K562 (cell line): ENCODE measurements around the gene SETDB2.

Experiments used
- EHMT2 ChIP-seq: fragments of 450-650 bp; IDR thresholded peaks from 2 replicates; pipeline ENCODE4 v1.6.1; 2018; ENCODE audit warnings: antibody characterized with exemption
- ETV6 ChIP-seq, 3 experiments: fragments of 150-350 bp in 1 of 3; sonication (generic) in 1 of 3; formaldehyde crosslinking in 1 of 3; IDR thresholded peaks; 2 replicates each; pipeline versions ENCODE4 v1.6.1 to v1.8.0; 2014 to 2022; ENCODE audit warnings: borderline replicate concordance in 2 of 3, low read depth in 2 of 3, antibody characterized with exemption in 1 of 3, low read length in 1 of 3, mild to moderate bottlenecking in 1 of 3, missing genetic modification reagents in 1 of 3
- TAF1 ChIP-seq: IDR thresholded peaks from 2 replicates; pipeline ENCODE4 v1.6.1; 2011; ENCODE audit warnings: mild to moderate bottlenecking, low read length, moderate library complexity; ENCODE audit not compliant: insufficient read depth, control insufficient read depth, severe bottlenecking; ENCODE audit errors: extremely low read depth
- TEAD4 ChIP-seq, 2 experiments: sonication (generic) in 1 of 2; formaldehyde crosslinking in 1 of 2; IDR thresholded peaks; 2 replicates each; pipeline versions ENCODE4 v1.6.1 to v1.8.0; 2012 to 2022; ENCODE audit warnings: borderline replicate concordance in 1 of 2, inconsistent platforms in 1 of 2, low read length in 1 of 2, mild to moderate bottlenecking in 1 of 2, missing genetic modification reagents in 1 of 2

GRCh38 chr13:49421391-49421790, 22.7 kb upstream of the SETDB2 start:
- TF ChIP-seq EHMT2 (no peak), TEAD4 (IDR thresholded peaks at IDR 0.05; ENCODE audit: low read length) (no peak), TEAD4 (CRISPR knock-in tag; IDR thresholded peaks at IDR 0.05; ENCODE audit: borderline replicate concordance) (no peak), TAF1 (no peak), ETV6 (IDR thresholded peaks at IDR 0.05; ENCODE audit: borderline replicate concordance in 1 of 2, low read depth in 2 of 2, low read length in 1 of 2) (no peak), ETV6 (CRISPR knock-in tag; IDR thresholded peaks at IDR 0.05; ENCODE audit: borderline replicate concordance) (no peak)
